Neural cell (in vitro differentiated cells): ENCODE data around the gene ERLIN1. TPM values are rescaled to one million over a fixed set of nuclear protein-coding genes. Genes with fewer than 3 reads are reported as not detected.

Experiments used
- H2AFZ ChIP-seq: fragments of 200-600, 300-800 bp; sonication (generic), shearing (Covaris generic); 2 replicates; pipeline ENCODE4 v1.6.0; 2014; ENCODE audit warnings: low read depth, mild to moderate bottlenecking, antibody characterized with exemption, low read length, moderate library complexity
- H3F3A ChIP-seq: fragments of 200-600 bp; shearing (Covaris generic); 2 replicates; pipeline ENCODE4 v1.6.1; 2016; ENCODE audit warnings: mild to moderate bottlenecking, moderate library complexity, mixed read lengths, antibody characterized with exemption, low read length; ENCODE audit not compliant: insufficient read depth, poor library complexity, severe bottlenecking
- H3K27ac ChIP-seq: fragments of 200-600, 300-800 bp; sonication (generic), shearing (Covaris generic); 2 replicates; pipeline ENCODE4 v1.5.1; 2014; ENCODE audit warnings: mild to moderate bottlenecking, low read length, moderate library complexity
- H3K27me3 ChIP-seq: fragments of 300-800, 200-600 bp; sonication (generic), shearing (Covaris generic); 2 replicates; pipeline ENCODE4 v1.6.0; 2014; ENCODE audit warnings: mild to moderate bottlenecking, low read depth, low read length, moderate library complexity; ENCODE audit not compliant: insufficient read depth
- H3K36me3 ChIP-seq: fragments of 300-800, 200-600 bp; sonication (generic), shearing (Covaris generic); 2 replicates; pipeline ENCODE4 v1.5.1; 2014; ENCODE audit warnings: mild to moderate bottlenecking, antibody characterized with exemption, low read length, moderate library complexity; ENCODE audit not compliant: insufficient read depth
- H3K4me2 ChIP-seq: fragments of 300-800, 200-600 bp; sonication (generic), shearing (Covaris generic); 2 replicates; pipeline ENCODE4 v1.6.0; 2014; ENCODE audit warnings: mild to moderate bottlenecking, low read length
- H3K4me3 ChIP-seq: fragments of 300-800, 200-600 bp; sonication (generic), shearing (Covaris generic); 2 replicates; pipeline ENCODE4 v1.5.1; 2014; ENCODE audit warnings: mild to moderate bottlenecking, low read length, moderate library complexity
- H3K79me2 ChIP-seq: fragments of 200-600 bp; shearing (Covaris generic); replicated peaks from 2 replicates; pipeline ENCODE4 v1.6.0; 2014; ENCODE audit warnings: mild to moderate bottlenecking, low read length, moderate library complexity; ENCODE audit not compliant: insufficient read depth
- H3K9ac ChIP-seq: fragments of 300-800, 200-600 bp; sonication (generic), shearing (Covaris generic); 2 replicates; pipeline ENCODE4 v1.6.1; 2016; ENCODE audit warnings: mild to moderate bottlenecking, low read length, mixed read lengths
- H3K9me2 ChIP-seq: fragments of 200-600 bp; shearing (Covaris generic); 2 replicates; pipeline ENCODE4 v1.6.1; 2016; ENCODE audit warnings: mild to moderate bottlenecking, low read length, mixed read lengths; ENCODE audit not compliant: insufficient read depth
- H3K9me3 ChIP-seq: fragments of 200-600, 300-800 bp; sonication (generic), shearing (Covaris generic); 2 replicates; pipeline ENCODE4 v1.6.1; 2016; ENCODE audit warnings: mild to moderate bottlenecking, mixed run types, low read length, moderate library complexity, mixed read lengths
- H4K20me1 ChIP-seq: fragments of 200-600 bp; shearing (Covaris generic); 2 replicates; pipeline ENCODE4 v1.6.1; 2016; ENCODE audit warnings: mild to moderate bottlenecking, mixed run types; ENCODE audit not compliant: insufficient read depth
- CTCF ChIP-seq: fragments of 450-650 bp; IDR thresholded peaks from 2 replicates; pipeline ENCODE4 v1.5.1; 2014; ENCODE audit warnings: antibody characterized with exemption, mild to moderate bottlenecking, moderate library complexity; ENCODE audit not compliant: poor library complexity, severe bottlenecking
- EP300 ChIP-seq: fragments of 450-650 bp; conservative IDR thresholded peaks from 2 replicates; pipeline ENCODE4 v1.6.1; 2014; ENCODE audit warnings: antibody characterized with exemption, mild to moderate bottlenecking, moderate library complexity; ENCODE audit not compliant: poor library complexity, severe bottlenecking
- EZH2 ChIP-seq: fragments of 200-600, 300-800 bp; shearing (Covaris generic), sonication (generic); IDR thresholded peaks from 2 replicates; pipeline ENCODE4 v1.6.1; 2014; ENCODE audit warnings: antibody characterized with exemption, low read length, borderline replicate concordance, mild to moderate bottlenecking; ENCODE audit not compliant: insufficient read depth, poor library complexity, severe bottlenecking
- MXI1 ChIP-seq: fragments of 450-650 bp; conservative IDR thresholded peaks from 2 replicates; pipeline ENCODE4 v1.6.1; 2014; ENCODE audit warnings: antibody characterized with exemption, mild to moderate bottlenecking; ENCODE audit not compliant: poor library complexity, severe bottlenecking
- POLR2AphosphoS5 ChIP-seq: IDR thresholded peaks from 2 replicates; pipeline ENCODE4 v1.6.1; 2012
- RAD21 ChIP-seq: fragments of 450-650 bp; conservative IDR thresholded peaks from 2 replicates; pipeline ENCODE4 v1.6.1; 2014; ENCODE audit warnings: antibody characterized with exemption, mild to moderate bottlenecking, moderate library complexity
- REST ChIP-seq: IDR thresholded peaks from 2 replicates; pipeline ENCODE4 v1.6.1; 2012; ENCODE audit warnings: borderline replicate concordance
- TAF1 ChIP-seq: IDR thresholded peaks from 2 replicates; pipeline ENCODE4 v1.6.1; 2012; ENCODE audit warnings: low read depth
- polyA plus RNA-seq: library from polyadenylated mRNA; depleted of rRNA; stranded (reverse); fragments of >200 nt; gene quantifications from 2 replicates; pipeline ENCODE4 v1.2.3, GENCODE V29; 2014

Gene ERLIN1
- polyA plus RNA-seq, 1 donor from 2014 or later: 6.5 TPM

GRCh38 chr10:100232101-100232500 lies 46.3 kb upstream of the ERLIN1 start (continued):
- no peak for TF ChIP-seq RAD21

- H3K27ac ChIP-seq: peak overlapping the region; percentile 82
- H3K36me3 ChIP-seq: no peaks in the 10 kb centered on the region
- peak overlapping the region; percentile 88 for H2AFZ ChIP-seq
- H3K27me3 ChIP-seq: no peaks in the 10 kb centered on the region
- no peaks in the 10 kb centered on the region for H3F3A ChIP-seq
- no peaks in the 10 kb centered on the region for H3K9me3 ChIP-seq
- TF ChIP-seq CTCF (no peak), EZH2 (no peak)
- H3K4me2 ChIP-seq: peak overlapping the region; percentile 41
- no peaks in the 10 kb centered on the region for H3K9me2 ChIP-seq
- no peaks in the 10 kb centered on the region for H4K20me1 ChIP-seq
- peaks cover 41% of the 10 kb centered on the region for H3K79me2 ChIP-seq
- H3K9ac ChIP-seq: peak overlapping the region; percentile 91
- H3K4me3 ChIP-seq: peak overlapping the region; percentile 91
Measured at GRCh38 chr10:100229819-100230422, 44.1 kb upstream of the ERLIN1 start.

GRCh38 chr10:100223879-100224278 lies 38.0 kb upstream of the ERLIN1 start:
- Histone ChIP-seq H4K20me1 (no peaks in the 10 kb centered on the region), H3K79me2 (peaks cover 36% of the 10 kb centered on the region), H3K27ac (no peak overlapping the region), H2AFZ (no peak overlapping the region), H3K4me3 (no peak overlapping the region), H3K27me3 (no peaks in the 10 kb centered on the region), H3K9ac (no peak overlapping the region), H3K4me2 (no peak overlapping the region), H3K36me3 (peaks cover 9% of the 10 kb centered on the region), H3K9me3 (no peaks in the 10 kb centered on the region), H3F3A (no peaks in the 10 kb centered on the region), H3K9me2 (no peaks in the 10 kb centered on the region)
- TF ChIP-seq TAF1 (no peak), REST (no peak), MXI1 (no peak), POLR2AphosphoS5 (no peak), EP300 (no peak)
